ENCODE measurements around the gene GRIN3B.

The GRIN3B gene

DNA sequence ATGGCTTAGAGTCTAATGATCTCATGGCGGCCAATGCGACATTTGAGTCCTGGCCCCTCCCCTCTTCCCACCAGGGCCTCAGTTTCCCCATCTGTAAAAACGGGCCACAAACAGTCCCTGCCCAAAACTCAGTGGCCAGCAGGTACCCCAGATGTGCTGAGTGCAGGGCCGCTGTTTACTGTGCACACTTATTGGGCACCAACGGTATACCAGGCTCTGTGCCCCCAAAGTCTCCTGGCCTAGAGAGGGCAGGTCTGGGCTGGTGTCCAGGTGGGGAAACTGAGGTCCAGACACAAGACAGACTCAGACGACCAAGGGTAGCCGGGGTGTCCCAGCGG, 39.6 kb upstream of the GRIN3B start (continued):
- TF ChIP-seq, protein P1, sequence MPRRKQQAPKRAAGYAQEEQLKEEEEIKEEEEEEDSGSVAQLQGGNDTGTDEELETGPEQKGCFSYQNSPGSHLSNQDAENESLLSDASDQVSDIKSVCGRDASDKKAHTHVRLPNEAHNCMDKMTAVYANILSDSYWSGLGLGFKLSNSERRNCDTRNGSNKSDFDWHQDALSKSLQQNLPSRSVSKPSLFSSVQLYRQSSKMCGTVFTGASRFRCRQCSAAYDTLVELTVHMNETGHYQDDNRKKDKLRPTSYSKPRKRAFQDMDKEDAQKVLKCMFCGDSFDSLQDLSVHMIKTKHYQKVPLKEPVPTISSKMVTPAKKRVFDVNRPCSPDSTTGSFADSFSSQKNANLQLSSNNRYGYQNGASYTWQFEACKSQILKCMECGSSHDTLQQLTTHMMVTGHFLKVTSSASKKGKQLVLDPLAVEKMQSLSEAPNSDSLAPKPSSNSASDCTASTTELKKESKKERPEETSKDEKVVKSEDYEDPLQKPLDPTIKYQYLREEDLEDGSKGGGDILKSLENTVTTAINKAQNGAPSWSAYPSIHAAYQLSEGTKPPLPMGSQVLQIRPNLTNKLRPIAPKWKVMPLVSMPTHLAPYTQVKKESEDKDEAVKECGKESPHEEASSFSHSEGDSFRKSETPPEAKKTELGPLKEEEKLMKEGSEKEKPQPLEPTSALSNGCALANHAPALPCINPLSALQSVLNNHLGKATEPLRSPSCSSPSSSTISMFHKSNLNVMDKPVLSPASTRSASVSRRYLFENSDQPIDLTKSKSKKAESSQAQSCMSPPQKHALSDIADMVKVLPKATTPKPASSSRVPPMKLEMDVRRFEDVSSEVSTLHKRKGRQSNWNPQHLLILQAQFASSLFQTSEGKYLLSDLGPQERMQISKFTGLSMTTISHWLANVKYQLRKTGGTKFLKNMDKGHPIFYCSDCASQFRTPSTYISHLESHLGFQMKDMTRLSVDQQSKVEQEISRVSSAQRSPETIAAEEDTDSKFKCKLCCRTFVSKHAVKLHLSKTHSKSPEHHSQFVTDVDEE (CRISPR knock-in tag; IDR thresholded peaks at IDR 0.05): no peak
- TF ChIP-seq GLIS3 (CRISPR knock-in tag; IDR thresholded peaks at IDR 0.05) (no peak), TCF4 (CRISPR knock-in tag; IDR thresholded peaks at IDR 0.05; ENCODE audit: borderline replicate concordance) (no peak), ZC3H10 (CRISPR knock-in tag; IDR thresholded peaks at IDR 0.05) (no peak)

DNA sequence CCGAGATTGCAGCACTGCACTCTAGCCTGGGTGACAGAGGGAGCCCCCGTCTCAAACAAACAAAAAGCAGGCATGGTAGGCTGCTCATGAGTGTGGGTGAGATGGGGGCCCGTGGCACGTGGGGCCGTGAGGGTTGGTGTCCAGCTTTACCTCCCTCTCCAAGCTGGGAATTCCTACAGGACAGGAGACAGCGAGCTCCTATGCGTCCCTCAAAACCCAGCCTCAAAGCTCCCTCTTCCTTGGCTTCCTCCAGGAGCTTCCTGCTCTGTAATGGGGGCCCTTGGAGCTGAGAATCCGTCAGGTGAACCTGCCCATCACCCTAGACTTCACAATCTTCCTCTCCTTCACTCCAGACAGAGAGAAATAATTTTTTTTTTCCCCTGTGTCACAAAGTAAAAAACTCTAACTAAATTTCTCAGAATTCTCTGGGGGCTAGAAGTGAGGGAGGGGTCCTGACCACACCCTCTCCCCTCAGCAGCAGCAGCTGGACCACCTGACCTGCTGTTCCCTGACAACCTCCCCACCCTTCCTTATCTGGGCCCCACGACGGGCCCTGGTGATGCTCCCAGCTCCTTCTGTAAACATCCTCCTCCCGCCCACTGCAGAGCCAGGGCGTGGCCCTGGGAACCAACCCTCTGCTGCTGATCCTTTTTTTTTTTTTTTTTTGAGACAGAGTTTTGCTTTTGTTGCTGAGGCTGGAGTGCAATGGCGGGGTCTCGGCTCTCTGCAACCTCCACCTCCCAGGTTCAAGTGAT, 38.2 kb upstream of the GRIN3B start:
- no peak for ATAC-seq

DNA sequence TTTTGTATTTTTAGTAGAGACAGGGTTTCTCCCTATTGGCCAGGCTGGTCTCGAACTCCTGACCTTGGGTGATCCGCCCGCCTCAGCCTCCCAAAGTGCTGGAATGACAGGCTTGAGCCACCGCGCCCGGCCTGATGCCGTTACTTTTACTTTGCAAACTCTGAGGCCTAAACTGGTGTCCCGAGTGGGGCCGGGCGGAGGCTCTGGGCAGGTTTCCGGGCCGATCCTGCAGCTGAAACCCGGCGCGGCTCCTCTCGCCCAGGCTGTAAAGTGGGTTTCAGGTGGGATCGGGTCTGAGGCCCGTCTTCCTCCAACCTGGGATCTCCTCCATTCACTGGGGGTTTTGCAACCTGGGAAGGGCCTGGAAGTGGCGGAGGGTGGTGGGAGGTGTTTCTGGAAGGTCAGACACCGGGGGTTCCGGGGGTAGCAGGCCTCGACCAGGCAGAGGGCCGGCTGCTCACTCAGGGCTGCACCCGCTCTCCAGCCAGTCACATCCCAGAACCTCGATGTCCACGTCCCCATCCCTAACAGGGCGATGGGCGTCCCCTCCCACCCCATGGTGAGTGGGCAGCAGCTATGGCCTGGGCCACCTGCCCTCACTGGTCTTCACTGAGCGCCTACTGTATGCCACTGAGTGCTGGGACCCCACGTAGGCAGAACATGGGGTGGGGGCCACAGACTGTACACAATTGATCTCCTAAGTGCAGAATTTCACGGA, 37.4 kb upstream of the GRIN3B start:
- no peak for ATAC-seq
- no peak for TF ChIP-seq GLIS3 (CRISPR knock-in tag; IDR thresholded peaks at IDR 0.05)
- TF ChIP-seq ZFP30 (CRISPR knock-in tag; IDR thresholded peaks at IDR 0.05): no peak
- TF ChIP-seq ZNF70 (CRISPR knock-in tag; IDR thresholded peaks at IDR 0.05): no peak
- TF ChIP-seq, protein P1 (CRISPR knock-in tag; IDR thresholded peaks at IDR 0.05): no peak
- no peak for TF ChIP-seq TCF4 (CRISPR knock-in tag; IDR thresholded peaks at IDR 0.05; ENCODE audit: borderline replicate concordance)
- no peak for TF ChIP-seq ZFP3 (CRISPR knock-in tag; IDR thresholded peaks at IDR 0.05)
- no peak for TF ChIP-seq PPARA (CRISPR knock-in tag; IDR thresholded peaks at IDR 0.05; ENCODE audit: borderline replicate concordance)
- TF ChIP-seq, protein P2, sequence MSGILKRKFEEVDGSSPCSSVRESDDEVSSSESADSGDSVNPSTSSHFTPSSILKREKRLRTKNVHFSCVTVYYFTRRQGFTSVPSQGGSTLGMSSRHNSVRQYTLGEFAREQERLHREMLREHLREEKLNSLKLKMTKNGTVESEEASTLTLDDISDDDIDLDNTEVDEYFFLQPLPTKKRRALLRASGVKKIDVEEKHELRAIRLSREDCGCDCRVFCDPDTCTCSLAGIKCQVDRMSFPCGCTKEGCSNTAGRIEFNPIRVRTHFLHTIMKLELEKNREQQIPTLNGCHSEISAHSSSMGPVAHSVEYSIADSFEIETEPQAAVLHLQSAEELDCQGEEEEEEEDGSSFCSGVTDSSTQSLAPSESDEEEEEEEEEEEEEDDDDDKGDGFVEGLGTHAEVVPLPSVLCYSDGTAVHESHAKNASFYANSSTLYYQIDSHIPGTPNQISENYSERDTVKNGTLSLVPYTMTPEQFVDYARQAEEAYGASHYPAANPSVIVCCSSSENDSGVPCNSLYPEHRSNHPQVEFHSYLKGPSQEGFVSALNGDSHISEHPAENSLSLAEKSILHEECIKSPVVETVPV (CRISPR knock-in tag; IDR thresholded peaks at IDR 0.05): no peak
- no peak for TF ChIP-seq OSR1 (CRISPR knock-in tag; IDR thresholded peaks at IDR 0.05)

More for the DNA sequence above, 38.2 kb upstream of the GRIN3B start:
- TF ChIP-seq, protein P3, sequence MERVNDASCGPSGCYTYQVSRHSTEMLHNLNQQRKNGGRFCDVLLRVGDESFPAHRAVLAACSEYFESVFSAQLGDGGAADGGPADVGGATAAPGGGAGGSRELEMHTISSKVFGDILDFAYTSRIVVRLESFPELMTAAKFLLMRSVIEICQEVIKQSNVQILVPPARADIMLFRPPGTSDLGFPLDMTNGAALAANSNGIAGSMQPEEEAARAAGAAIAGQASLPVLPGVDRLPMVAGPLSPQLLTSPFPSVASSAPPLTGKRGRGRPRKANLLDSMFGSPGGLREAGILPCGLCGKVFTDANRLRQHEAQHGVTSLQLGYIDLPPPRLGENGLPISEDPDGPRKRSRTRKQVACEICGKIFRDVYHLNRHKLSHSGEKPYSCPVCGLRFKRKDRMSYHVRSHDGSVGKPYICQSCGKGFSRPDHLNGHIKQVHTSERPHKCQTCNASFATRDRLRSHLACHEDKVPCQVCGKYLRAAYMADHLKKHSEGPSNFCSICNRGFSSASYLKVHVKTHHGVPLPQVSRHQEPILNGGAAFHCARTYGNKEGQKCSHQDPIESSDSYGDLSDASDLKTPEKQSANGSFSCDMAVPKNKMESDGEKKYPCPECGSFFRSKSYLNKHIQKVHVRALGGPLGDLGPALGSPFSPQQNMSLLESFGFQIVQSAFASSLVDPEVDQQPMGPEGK (CRISPR knock-in tag; IDR thresholded peaks at IDR 0.05; ENCODE audit: borderline replicate concordance): no peak
- peak; percentile 98 for TF ChIP-seq ZFP3 (CRISPR knock-in tag; IDR thresholded peaks at IDR 0.05)

DNA sequence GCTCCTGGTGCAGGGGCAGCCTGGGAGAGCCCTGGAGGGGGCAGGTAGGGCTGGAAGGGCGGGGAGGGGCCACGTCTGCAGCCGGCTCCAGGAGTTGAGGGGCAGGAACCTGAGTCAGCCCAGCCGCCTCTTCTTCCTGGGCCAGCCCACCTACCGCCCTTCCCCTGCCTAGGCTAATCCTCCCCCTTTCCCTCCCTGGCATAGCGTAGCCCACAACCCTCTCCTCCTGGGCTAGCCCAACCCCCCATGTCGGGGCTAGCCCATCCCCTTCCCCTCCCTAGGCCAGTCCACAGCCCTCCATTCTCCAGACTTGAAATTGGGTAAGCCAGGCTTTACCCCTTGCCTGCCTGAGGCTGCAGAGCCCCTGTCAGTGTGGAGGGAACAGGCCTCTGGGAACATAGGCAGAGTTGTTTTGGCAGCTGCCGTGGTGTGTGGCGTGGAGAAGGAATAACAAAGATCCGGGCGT, 36.7 kb upstream of the GRIN3B start:
- ATAC-seq: no peak
- TF ChIP-seq GLIS3 (CRISPR knock-in tag; IDR thresholded peaks at IDR 0.05): no peak
- TF ChIP-seq PPARA (CRISPR knock-in tag; IDR thresholded peaks at IDR 0.05; ENCODE audit: borderline replicate concordance): no peak
- no peak for TF ChIP-seq BACH2 (CRISPR knock-in tag; IDR thresholded peaks at IDR 0.05; ENCODE audit: borderline replicate concordance)
- no peak for TF ChIP-seq RARB (CRISPR knock-in tag; IDR thresholded peaks at IDR 0.05)
- TF ChIP-seq, protein P4, sequence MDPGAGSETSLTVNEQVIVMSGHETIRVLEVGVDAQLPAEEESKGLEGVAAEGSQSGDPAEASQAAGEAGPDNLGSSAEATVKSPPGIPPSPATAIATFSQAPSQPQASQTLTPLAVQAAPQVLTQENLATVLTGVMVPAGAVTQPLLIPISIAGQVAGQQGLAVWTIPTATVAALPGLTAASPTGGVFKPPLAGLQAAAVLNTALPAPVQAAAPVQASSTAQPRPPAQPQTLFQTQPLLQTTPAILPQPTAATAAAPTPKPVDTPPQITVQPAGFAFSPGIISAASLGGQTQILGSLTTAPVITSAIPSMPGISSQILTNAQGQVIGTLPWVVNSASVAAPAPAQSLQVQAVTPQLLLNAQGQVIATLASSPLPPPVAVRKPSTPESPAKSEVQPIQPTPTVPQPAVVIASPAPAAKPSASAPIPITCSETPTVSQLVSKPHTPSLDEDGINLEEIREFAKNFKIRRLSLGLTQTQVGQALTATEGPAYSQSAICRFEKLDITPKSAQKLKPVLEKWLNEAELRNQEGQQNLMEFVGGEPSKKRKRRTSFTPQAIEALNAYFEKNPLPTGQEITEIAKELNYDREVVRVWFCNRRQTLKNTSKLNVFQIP (CRISPR knock-in tag; IDR thresholded peaks at IDR 0.05; ENCODE audit: borderline replicate concordance, low read depth): no peak
- no peak for TF ChIP-seq SNAI2 (CRISPR knock-in tag; IDR thresholded peaks at IDR 0.05)
- TF ChIP-seq, protein P1 (CRISPR knock-in tag; IDR thresholded peaks at IDR 0.05): no peak
- TF ChIP-seq ZFP30 (CRISPR knock-in tag; IDR thresholded peaks at IDR 0.05): no peak
- TF ChIP-seq ZNF8 (CRISPR knock-in tag; IDR thresholded peaks at IDR 0.05): no peak
- no peak for TF ChIP-seq ZNF70 (CRISPR knock-in tag; IDR thresholded peaks at IDR 0.05)
- TF ChIP-seq ARNTL (CRISPR knock-in tag; IDR thresholded peaks at IDR 0.05; ENCODE audit: borderline replicate concordance, low read depth): no peak
- TF ChIP-seq TCF4 (CRISPR knock-in tag; IDR thresholded peaks at IDR 0.05; ENCODE audit: borderline replicate concordance): no peak
- no peak for TF ChIP-seq TOX (CRISPR knock-in tag; IDR thresholded peaks at IDR 0.05; ENCODE audit: borderline replicate concordance)
- TF ChIP-seq ZC3H10 (CRISPR knock-in tag; IDR thresholded peaks at IDR 0.05): no peak
